ENCODE measurements around the gene RHOXF2. TPM values are rescaled to one million over a fixed set of nuclear protein-coding genes. Genes with fewer than 3 reads are reported as not detected.
"Not testable (repeated sequence)": the region's sequence is repeated elsewhere in the genome, so short reads cannot be mapped to it uniquely, and the experiment has no call there.

Gene RHOXF2
- total RNA-seq: not detected
- polyA plus RNA-seq: under 1 TPM in 1 of 3 donors, not detected in 2; 0.02 TPM
- long read RNA-seq, donor 1: 0 reads
- long read RNA-seq, donor 2: 0 reads

DNA sequence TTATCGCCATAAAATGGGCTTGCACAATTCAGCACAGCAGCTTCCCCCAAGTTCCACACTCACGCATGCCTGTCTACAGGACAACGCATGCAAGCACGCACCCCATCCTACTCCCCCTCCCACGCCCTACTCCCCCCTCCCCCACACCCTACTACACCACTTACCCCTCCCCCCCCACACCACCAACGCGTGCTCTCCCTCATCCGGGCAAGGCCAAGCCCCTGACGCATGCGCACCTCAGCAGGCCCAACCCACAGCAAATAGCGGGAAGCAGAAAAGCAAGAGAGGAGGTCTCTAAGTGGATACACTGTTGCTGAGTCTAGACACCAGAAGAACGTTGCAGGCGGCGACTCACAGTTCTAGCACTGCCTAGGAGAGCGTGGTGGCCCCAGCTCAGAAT, at the start of gene RHOXF2:
RHOXF2 (plus strand) TSS at position 301 of the 400 bp plus-strand sequence. CDS start 138 bp downstream, outside the sequence.
- intact Hi-C loops (cut with DNase I; ENCODE audit: low total_unique reads); H3K27ac ChIP-seq; DNase-seq; H3K4me3 ChIP-seq; H3K9me3 ChIP-seq; H3K27me3 ChIP-seq (replicated peaks in 1 of 7); H3K4me1 ChIP-seq; H3K36me3 ChIP-seq: not testable (repeated sequence)
- no CpG with 5 or more reads among the region's 15 CpGs for WGBS, 5 donors

DNA sequence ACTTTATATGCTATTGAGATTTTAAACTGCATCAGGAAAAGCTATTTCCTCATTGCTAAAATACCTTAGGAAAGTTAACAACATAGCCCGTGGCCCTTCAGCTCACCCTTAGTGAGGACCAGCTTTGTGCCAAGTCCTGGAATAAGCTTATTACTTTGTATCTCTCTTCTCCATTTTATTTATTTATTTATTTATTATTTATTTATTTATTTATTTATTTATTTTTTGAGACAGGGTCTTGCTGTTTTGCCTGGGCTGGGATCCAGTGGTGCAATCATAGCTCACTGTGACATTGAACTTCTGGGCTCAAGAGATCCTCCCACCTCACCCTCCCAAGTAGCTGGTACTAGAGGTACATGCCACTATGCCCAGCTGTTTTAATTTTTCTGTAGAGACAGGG, 49.0 kb upstream of the RHOXF2 start:
- Histone ChIP-seq H3K4me1 (no peaks in the 10 kb centered on the region), H3K27ac (no peak overlapping the region), H3K27me3 (replicated peaks in 1 of 7) (no peaks in the 10 kb centered on the region), H3K4me3 (no peak overlapping the region), H3K9me3 (peaks cover 0 to 13% (median 0%) of the 10 kb centered on the region in 8 donors), H3K36me3 (no peaks in the 10 kb centered on the region)
- intact Hi-C loops (cut with DNase I; ENCODE audit: low total_unique reads): no loop called here
- TF ChIP-seq CTCF (IDR thresholded peaks at IDR 0.05 in 8 of 11, conservative IDR thresholded peaks at IDR 0.05 in 3 of 11): no peak
- TF ChIP-seq POLR2A (IDR thresholded peaks at IDR 0.05): no peak
- TF ChIP-seq POLR2AphosphoS5 (IDR thresholded peaks at IDR 0.05): no peak
- 57 to 88% (median 74%) methylated on average over 1 of the region's 1 CpG for WGBS, 5 donors
- DNase-seq: no peak

- Histone ChIP-seq H3K36me3 (no peaks in the 10 kb centered on the region), H3K9me3 (no peaks in the 10 kb centered on the region), H3K27me3 (replicated peaks in 1 of 7) (no peaks in the 10 kb centered on the region), H3K27ac (no peak overlapping the region), H3K4me3 (no peak overlapping the region), H3K4me1 (no peaks in the 10 kb centered on the region)
- no peak for DNase-seq
- intact Hi-C loops (cut with DNase I; ENCODE audit: low total_unique reads): no loop called here
- no peak for TF ChIP-seq POLR2A (IDR thresholded peaks at IDR 0.05)
- no peak for TF ChIP-seq POLR2AphosphoS5 (IDR thresholded peaks at IDR 0.05)
- no peak for TF ChIP-seq CTCF (IDR thresholded peaks at IDR 0.05 in 8 of 11, conservative IDR thresholded peaks at IDR 0.05 in 3 of 11)
Observed at GRCh38 chrX:120111611-120112010, 46.8 kb upstream of the RHOXF2 start.

- intact Hi-C loops (cut with DNase I; ENCODE audit: low total_unique reads): no loop called here
- no peak within 1 kb of the TSS for H3K4me3 ChIP-seq
- WGBS, 5 donors: 90 to 97% (median 96%) methylated on average over 27 to 35 of the region's 35 CpGs
- TF ChIP-seq POLR2A (IDR thresholded peaks at IDR 0.05) (no peak), POLR2AphosphoS5 (IDR thresholded peaks at IDR 0.05) (no peak), CTCF (IDR thresholded peaks at IDR 0.05 in 8 of 11, conservative IDR thresholded peaks at IDR 0.05 in 3 of 11) (no peak)
- no peaks in the 10 kb centered on the region for H3K27me3 ChIP-seq (replicated peaks in 1 of 7)
- no peaks in the 10 kb centered on the region for H3K4me1 ChIP-seq
- DNase-seq: no peak
- no peak within 1 kb of the TSS for H3K27ac ChIP-seq
- no peaks in the 10 kb centered on the region for H3K36me3 ChIP-seq
- no peaks in the 10 kb centered on the region for H3K9me3 ChIP-seq
Observed at GRCh38 chrX:120115438-120115963, 42.9 kb upstream of the RHOXF2 start, which contains the start of gene RHOXF1. RHOXF1 (minus strand) TSS chrX:120115913; CDS start chrX:120115862, 51 bp downstream.

DNA sequence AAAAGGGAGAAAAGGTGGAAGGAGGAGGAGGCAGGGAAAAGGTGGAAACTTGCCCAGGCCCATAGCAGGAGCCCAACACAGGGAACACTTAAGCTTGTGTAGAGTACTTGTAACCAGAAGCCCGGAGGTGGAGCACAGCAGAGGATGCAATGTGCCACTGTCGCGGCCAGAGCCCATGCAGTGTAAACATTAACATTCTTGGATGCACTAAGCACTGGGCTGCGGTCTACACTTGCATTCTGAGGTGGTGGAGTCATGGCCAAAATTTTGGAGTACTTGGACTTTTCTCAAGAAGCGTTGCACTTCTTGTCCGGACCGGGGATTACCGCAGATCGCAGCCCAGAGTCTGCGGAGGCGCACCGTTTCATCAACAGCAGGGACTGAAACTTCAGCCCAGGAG, 38.2 kb upstream of the RHOXF2 start:
- no peaks in the 10 kb centered on the region for H3K27me3 ChIP-seq (replicated peaks in 1 of 7)
- no peaks in the 10 kb centered on the region for H3K9me3 ChIP-seq
- H3K4me1 ChIP-seq: no peaks in the 10 kb centered on the region
- DNase-seq: no peak
- intact Hi-C loops (cut with DNase I; ENCODE audit: low total_unique reads): no loop called here
- no peak overlapping the region for H3K27ac ChIP-seq
- no peak overlapping the region for H3K4me3 ChIP-seq
- 85 to 97% (median 94%) methylated on average over 12 of the region's 12 CpGs for WGBS, 5 donors
- TF ChIP-seq POLR2A (IDR thresholded peaks at IDR 0.05): no peak
- TF ChIP-seq POLR2AphosphoS5 (IDR thresholded peaks at IDR 0.05): no peak
- no peak for TF ChIP-seq CTCF (IDR thresholded peaks at IDR 0.05 in 8 of 11, conservative IDR thresholded peaks at IDR 0.05 in 3 of 11)
- H3K36me3 ChIP-seq: no peaks in the 10 kb centered on the region

All from spleen (tissue), 13 donors.